22Rv1 (cell line): ENCODE results near the gene TSPAN5.

Experiments used
- H3K27ac ChIP-seq: fragments of 450-650 bp; 2 replicates; pipeline ENCODE4 v1.5.1; 2017
- CTCF ChIP-seq: fragments of 450-650 bp; IDR thresholded peaks from 2 replicates; pipeline ENCODE4 v1.5.1; 2017; ENCODE audit warnings: mild to moderate bottlenecking
- ZFX ChIP-seq: fragments of 450-650 bp; IDR thresholded peaks from 2 replicates; pipeline ENCODE4 v1.6.1; 2017; ENCODE audit warnings: antibody characterized with exemption, borderline replicate concordance

The TSPAN5 gene

GRCh38 chr4:98643755-98644154 is 14.7 kb downstream of the TSPAN5 start:
- TF ChIP-seq ZFX: no peak
- no peak for TF ChIP-seq CTCF
- H3K27ac ChIP-seq: no peak overlapping the region

- TF ChIP-seq CTCF (no peak), ZFX (no peak)
- no peak overlapping the region for H3K27ac ChIP-seq
These were observed 15.4 kb downstream of the TSPAN5 start for GRCh38 chr4:98642991-98643426.

GRCh38 chr4:98641906-98642668 is 16.3 kb downstream of the TSPAN5 start:
- H3K27ac ChIP-seq: no peak overlapping the region
- no peak for TF ChIP-seq ZFX
- no peak for TF ChIP-seq CTCF

- H3K27ac ChIP-seq: no peak overlapping the region
- TF ChIP-seq CTCF: no peak
- no peak for TF ChIP-seq ZFX
These were observed 17.0 kb downstream of the TSPAN5 start for GRCh38 chr4:98641376-98641775.

- TF ChIP-seq ZFX (no peak), CTCF (no peak)
- no peak overlapping the region for H3K27ac ChIP-seq
These were observed 18.9 kb downstream of the TSPAN5 start for GRCh38 chr4:98639523-98639922.

GRCh38 chr4:98639108-98639507 is 19.3 kb downstream of the TSPAN5 start:
- no peak overlapping the region for H3K27ac ChIP-seq
- TF ChIP-seq ZFX (no peak), CTCF (no peak)

- no peak overlapping the region for H3K27ac ChIP-seq
- no peak for TF ChIP-seq CTCF
- no peak for TF ChIP-seq ZFX
These were observed 19.8 kb downstream of the TSPAN5 start for GRCh38 chr4:98638661-98639060.
